ENCODE measurements around the gene ELAPOR2. TPM values are rescaled to one million over a fixed set of nuclear protein-coding genes. Genes with fewer than 3 reads are reported as not detected.
A peak's percentile ranks its signal among the peaks of the same experiment; 100 is the strongest.

Gene ELAPOR2
- total RNA-seq, 3 donors from 2014 or later = 8.0 to 22.4 (median 17.8) TPM

GRCh38 chr7:87082675-87083074 lies 23.2 kb upstream of the ELAPOR2 start:
- DNase-seq (no peak), ATAC-seq (no peak)
- Histone ChIP-seq H3K36me3 (ENCODE audit: low read depth) (no peaks in the 10 kb centered on the region), H3K4me3 (no peak overlapping the region), H3K4me1 (ENCODE audit: low read depth) (no peaks in the 10 kb centered on the region), H3K9me3 (no peaks in the 10 kb centered on the region)
- intact Hi-C loops (cut with DNase I, micrococcal nuclease) = no loop called here
- no peak for TF ChIP-seq CTCF (IDR thresholded peaks at IDR 0.05)

GRCh38 chr7:87075671-87076404 lies 16.4 kb upstream of the ELAPOR2 start:
- ATAC-seq = no peak
- Histone ChIP-seq H3K36me3 (ENCODE audit: low read depth) (no peaks in the 10 kb centered on the region), H3K4me1 (ENCODE audit: low read depth) (no peaks in the 10 kb centered on the region), H3K9me3 (no peaks in the 10 kb centered on the region), H3K4me3 (no peak overlapping the region)
- intact Hi-C loops (cut with DNase I, micrococcal nuclease) = no loop called here
- no peak for DNase-seq
- no peak for TF ChIP-seq CTCF (IDR thresholded peaks at IDR 0.05)

GRCh38 chr7:87067788-87068187 lies 8.3 kb upstream of the ELAPOR2 start:
- Histone ChIP-seq H3K4me1 (ENCODE audit: low read depth) (no peaks in the 10 kb centered on the region), H3K9me3 (no peaks in the 10 kb centered on the region), H3K36me3 (ENCODE audit: low read depth) (no peaks in the 10 kb centered on the region), H3K4me3 (no peak overlapping the region)
- ATAC-seq = no peak
- TF ChIP-seq CTCF (IDR thresholded peaks at IDR 0.05) = no peak
- intact Hi-C loops (cut with DNase I, micrococcal nuclease) = no loop called here
- no peak for DNase-seq

- H3K4me3 ChIP-seq = no peak overlapping the region
- ATAC-seq = no peak
- no peak for DNase-seq
- H3K36me3 ChIP-seq (ENCODE audit: low read depth) = no peaks in the 10 kb centered on the region
- intact Hi-C loops (cut with DNase I, micrococcal nuclease) = no loop called here
- TF ChIP-seq CTCF (IDR thresholded peaks at IDR 0.05) = no peak
- peaks cover 10% of the 10 kb centered on the region for H3K4me1 ChIP-seq (ENCODE audit: low read depth)
- H3K9me3 ChIP-seq = no peaks in the 10 kb centered on the region
Measured at GRCh38 chr7:87060288-87060537, 759 bp upstream of the ELAPOR2 start.

GRCh38 chr7:87058744-87059524 lies 520 bp downstream of the ELAPOR2 start:
- DNase-seq (peak; percentile 30 to 66 (median 65)), ATAC-seq (peak; percentile 77)
- no peak for TF ChIP-seq CTCF (IDR thresholded peaks at IDR 0.05)
- H3K4me3 ChIP-seq = peak overlapping the region; percentile 44
- H3K9me3 ChIP-seq = no peaks in the 10 kb centered on the region
- peaks cover 10% of the 10 kb centered on the region for H3K4me1 ChIP-seq (ENCODE audit: low read depth)
- H3K36me3 ChIP-seq (ENCODE audit: low read depth) = no peaks in the 10 kb centered on the region
- intact Hi-C loops (cut with DNase I, micrococcal nuclease) = no loop called here
